Stomach (tissue), 4 donors: ENCODE measurements around the gene CD109.

ENCODE experiments used
- EP300 ChIP-seq: sonication (generic); formaldehyde crosslinking; IDR thresholded peaks from one replicate; pipeline ENCODE4 v1.6.1; 2017; ENCODE audit warnings: antibody characterized with exemption
- POLR2A ChIP-seq, 4 donors: fragments of 450-650 bp; IDR thresholded peaks; one replicate each; pipeline ENCODE4 v1.6.1; 2016; ENCODE audit warnings: antibody characterized with exemption in 4 of 4, control low read depth in 2 of 4, mild to moderate bottlenecking in 1 of 4, moderate library complexity in 1 of 4
- POLR2AphosphoS5 ChIP-seq, 3 donors: sonication (generic); formaldehyde crosslinking; IDR thresholded peaks; one replicate each; pipeline ENCODE4 v1.6.1; 2016; ENCODE audit warnings: antibody characterized with exemption in 3 of 3
- TF ChIP-seq, protein P1 (sequence below), 7 experiments: fragments of 450-650 bp in 4 of 7; fragments of 200-600 bp in 3 of 7; sonication (generic) in 3 of 7; IDR thresholded peaks; one replicate each; pipeline ENCODE4 v1.5.1; 2016 to 2019; ENCODE audit warnings: antibody characterized with exemption in 7 of 7, control low read depth in 2 of 7, mild to moderate bottlenecking in 1 of 7

DNA sequence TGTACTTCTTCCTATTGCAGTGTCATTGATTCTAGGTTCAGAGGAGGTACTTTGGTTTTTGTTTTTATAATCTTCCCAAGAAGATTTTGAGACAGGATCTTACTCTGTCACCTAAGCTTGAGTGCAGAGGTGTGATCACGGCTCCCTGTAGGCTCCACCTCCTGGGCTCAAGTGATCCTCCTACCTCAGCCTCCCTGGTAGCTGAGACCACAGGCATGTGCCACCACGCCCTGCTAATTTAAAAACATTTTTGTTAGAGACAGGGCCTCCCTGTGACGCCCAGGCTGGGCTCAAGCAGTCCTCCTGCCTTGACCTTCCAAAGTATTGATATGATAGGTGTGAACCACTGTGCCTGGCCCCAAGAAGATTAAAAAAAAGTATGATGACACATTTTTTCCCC lies 38.8 kb upstream of the CD109 start:
- TF ChIP-seq, protein P1, sequence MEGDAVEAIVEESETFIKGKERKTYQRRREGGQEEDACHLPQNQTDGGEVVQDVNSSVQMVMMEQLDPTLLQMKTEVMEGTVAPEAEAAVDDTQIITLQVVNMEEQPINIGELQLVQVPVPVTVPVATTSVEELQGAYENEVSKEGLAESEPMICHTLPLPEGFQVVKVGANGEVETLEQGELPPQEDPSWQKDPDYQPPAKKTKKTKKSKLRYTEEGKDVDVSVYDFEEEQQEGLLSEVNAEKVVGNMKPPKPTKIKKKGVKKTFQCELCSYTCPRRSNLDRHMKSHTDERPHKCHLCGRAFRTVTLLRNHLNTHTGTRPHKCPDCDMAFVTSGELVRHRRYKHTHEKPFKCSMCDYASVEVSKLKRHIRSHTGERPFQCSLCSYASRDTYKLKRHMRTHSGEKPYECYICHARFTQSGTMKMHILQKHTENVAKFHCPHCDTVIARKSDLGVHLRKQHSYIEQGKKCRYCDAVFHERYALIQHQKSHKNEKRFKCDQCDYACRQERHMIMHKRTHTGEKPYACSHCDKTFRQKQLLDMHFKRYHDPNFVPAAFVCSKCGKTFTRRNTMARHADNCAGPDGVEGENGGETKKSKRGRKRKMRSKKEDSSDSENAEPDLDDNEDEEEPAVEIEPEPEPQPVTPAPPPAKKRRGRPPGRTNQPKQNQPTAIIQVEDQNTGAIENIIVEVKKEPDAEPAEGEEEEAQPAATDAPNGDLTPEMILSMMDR (IDR thresholded peaks at IDR 0.05): no peak
- TF ChIP-seq POLR2A (IDR thresholded peaks at IDR 0.05) (no peak), POLR2AphosphoS5 (IDR thresholded peaks at IDR 0.05) (no peak), EP300 (no peak)
